ENCODE results near the gene FCGR2B. TPM values are rescaled to one million over a fixed set of nuclear protein-coding genes. Genes with fewer than 3 reads are reported as not detected.
"Not testable (repeated sequence)": the region's sequence is repeated elsewhere in the genome, so short reads cannot be mapped to it uniquely, and the experiment has no call there.

FCGR2B gene
- total and polyA plus RNA-seq, 2 experiments from 2014 or later: not detected

GRCh38 chr1:161626445-161627146, 36.3 kb upstream of the FCGR2B start:
- H3K9me3 ChIP-seq (ENCODE audit: low read depth); H3K79me2 ChIP-seq; H3K4me1 ChIP-seq (ENCODE audit: insufficient read depth); H3K4me2 ChIP-seq; H3K9me2 ChIP-seq (replicated peaks; ENCODE audit: insufficient read depth); H3K36me3 ChIP-seq (replicated peaks; ENCODE audit: insufficient read depth, low read depth); H2AFZ ChIP-seq; H3K4me3 ChIP-seq; H3K27ac ChIP-seq; H4K20me1 ChIP-seq (ENCODE audit: insufficient read depth, poor library complexity, severe bottlenecking); DNase-seq (ENCODE audit: low spot score): not testable (repeated sequence)
- H3K27me3 ChIP-seq: peaks cover 13% of the 10 kb centered on the region
- 82% methylated on average over 9 of the region's 10 CpGs for WGBS (ENCODE audit: low lambda C conversion rate, missing lambda C conversion rate)

- H3K27ac ChIP-seq; H3K36me3 ChIP-seq (replicated peaks; ENCODE audit: insufficient read depth, low read depth); H3K9me3 ChIP-seq (ENCODE audit: low read depth); H3K4me1 ChIP-seq (ENCODE audit: insufficient read depth); H3K4me3 ChIP-seq; DNase-seq (ENCODE audit: low spot score); H2AFZ ChIP-seq; H3K9me2 ChIP-seq (replicated peaks; ENCODE audit: insufficient read depth); H3K79me2 ChIP-seq; H3K27me3 ChIP-seq; H3K4me2 ChIP-seq; H4K20me1 ChIP-seq (ENCODE audit: insufficient read depth, poor library complexity, severe bottlenecking): not testable (repeated sequence)
- 94% methylated on average over 1 of the region's 2 CpGs for WGBS (ENCODE audit: low lambda C conversion rate, missing lambda C conversion rate)
Observed at GRCh38 chr1:161630128-161630742, 32.7 kb upstream of the FCGR2B start.

GRCh38 chr1:161631076-161631475, 31.9 kb upstream of the FCGR2B start, which contains the start of gene FCGR3B:
Gene FCGR3B (minus strand): TSS chr1:161631176. CDS start chr1:161631094, 82 bp downstream.
- H3K27ac ChIP-seq: no peak within 1 kb of the TSS
- H3K27me3 ChIP-seq: no peaks in the 10 kb centered on the region
- no peak within 1 kb of the TSS for H3K4me2 ChIP-seq
- H3K79me2 ChIP-seq: no peaks in the 10 kb centered on the region
- H3K9me2 ChIP-seq (replicated peaks; ENCODE audit: insufficient read depth): no peaks in the 10 kb centered on the region
- H2AFZ ChIP-seq: no peak within 1 kb of the TSS
- TF ChIP-seq EZH2phosphoT487 (IDR thresholded peaks at IDR 0.05; ENCODE audit: low read depth, severe bottlenecking, unreplicated experiment): no peak
- no peak for TF ChIP-seq EZH2 (IDR thresholded peaks at IDR 0.05; ENCODE audit: borderline replicate concordance)
- no peak for TF ChIP-seq CTCF (IDR thresholded peaks at IDR 0.05; ENCODE audit: poor library complexity)
- H3K36me3 ChIP-seq (replicated peaks; ENCODE audit: insufficient read depth, low read depth): no peaks in the 10 kb centered on the region
- 97% methylated on average over 4 of the region's 4 CpGs for WGBS (ENCODE audit: low lambda C conversion rate, missing lambda C conversion rate)
- no peaks in the 10 kb centered on the region for H4K20me1 ChIP-seq (ENCODE audit: insufficient read depth, poor library complexity, severe bottlenecking)
- H3K4me3 ChIP-seq: no peak within 1 kb of the TSS
- H3K4me1 ChIP-seq (ENCODE audit: insufficient read depth): no peaks in the 10 kb centered on the region
- no peak for DNase-seq (ENCODE audit: low spot score)
- no peaks in the 10 kb centered on the region for H3K9me3 ChIP-seq (ENCODE audit: low read depth)

GRCh38 chr1:161634993-161635392, 27.9 kb upstream of the FCGR2B start:
- not testable (repeated sequence) for H3K27me3 ChIP-seq; H3K4me1 ChIP-seq (ENCODE audit: insufficient read depth); DNase-seq (ENCODE audit: low spot score); H3K9me2 ChIP-seq (replicated peaks; ENCODE audit: insufficient read depth); H3K9me3 ChIP-seq (ENCODE audit: low read depth); H3K36me3 ChIP-seq (replicated peaks; ENCODE audit: insufficient read depth, low read depth); H3K4me3 ChIP-seq; H3K4me2 ChIP-seq; H2AFZ ChIP-seq; H3K79me2 ChIP-seq; H3K27ac ChIP-seq; H4K20me1 ChIP-seq (ENCODE audit: insufficient read depth, poor library complexity, severe bottlenecking)
- WGBS (ENCODE audit: low lambda C conversion rate, missing lambda C conversion rate): 91% methylated on average over 2 of the region's 2 CpGs

GRCh38 chr1:161636189-161636782, 26.7 kb upstream of the FCGR2B start:
- 40% methylated on average over 1 of the region's 1 CpG for WGBS (ENCODE audit: low lambda C conversion rate, missing lambda C conversion rate)
- H3K27me3 ChIP-seq; H3K36me3 ChIP-seq (replicated peaks; ENCODE audit: insufficient read depth, low read depth); DNase-seq (ENCODE audit: low spot score); H2AFZ ChIP-seq; H3K4me2 ChIP-seq; H3K4me3 ChIP-seq; H3K27ac ChIP-seq; H4K20me1 ChIP-seq (ENCODE audit: insufficient read depth, poor library complexity, severe bottlenecking); H3K9me3 ChIP-seq (ENCODE audit: low read depth); H3K4me1 ChIP-seq (ENCODE audit: insufficient read depth); H3K9me2 ChIP-seq (replicated peaks; ENCODE audit: insufficient read depth); H3K79me2 ChIP-seq: not testable (repeated sequence)

- WGBS (ENCODE audit: low lambda C conversion rate, missing lambda C conversion rate): 92% methylated on average over 3 of the region's 3 CpGs
- not testable (repeated sequence) for H3K4me1 ChIP-seq (ENCODE audit: insufficient read depth); H3K9me2 ChIP-seq (replicated peaks; ENCODE audit: insufficient read depth)
Observed at GRCh38 chr1:161636976-161637375, 26.0 kb upstream of the FCGR2B start.

GRCh38 chr1:161638251-161638993, 24.5 kb upstream of the FCGR2B start:
- not testable (repeated sequence) for H3K79me2 ChIP-seq; H2AFZ ChIP-seq; DNase-seq (ENCODE audit: low spot score); H3K4me3 ChIP-seq; H3K4me1 ChIP-seq (ENCODE audit: insufficient read depth); H3K27ac ChIP-seq; H3K9me3 ChIP-seq (ENCODE audit: low read depth); H4K20me1 ChIP-seq (ENCODE audit: insufficient read depth, poor library complexity, severe bottlenecking); H3K4me2 ChIP-seq; H3K27me3 ChIP-seq; H3K9me2 ChIP-seq (replicated peaks; ENCODE audit: insufficient read depth); H3K36me3 ChIP-seq (replicated peaks; ENCODE audit: insufficient read depth, low read depth)
- WGBS (ENCODE audit: low lambda C conversion rate, missing lambda C conversion rate): 72% methylated on average over 4 of the region's 6 CpGs

More at GRCh38 chr1:161636976-161637375, 26.0 kb upstream of the FCGR2B start:
- DNase-seq (ENCODE audit: low spot score); H2AFZ ChIP-seq; H3K4me2 ChIP-seq; H3K4me3 ChIP-seq; H4K20me1 ChIP-seq (ENCODE audit: insufficient read depth, poor library complexity, severe bottlenecking); H3K27me3 ChIP-seq; H3K27ac ChIP-seq; H3K36me3 ChIP-seq (replicated peaks; ENCODE audit: insufficient read depth, low read depth); H3K9me3 ChIP-seq (ENCODE audit: low read depth); H3K79me2 ChIP-seq: not testable (repeated sequence)

Data from hepatocyte (in vitro differentiated cells).